Measurements from ENCODE around the gene TXNL4B.
A peak's percentile ranks its signal among the peaks of the same experiment; 100 is the strongest.
"Not testable (repeated sequence)": the region's sequence is repeated elsewhere in the genome, so short reads cannot be mapped to it uniquely, and the experiment has no call there.

The TXNL4B gene

DNA sequence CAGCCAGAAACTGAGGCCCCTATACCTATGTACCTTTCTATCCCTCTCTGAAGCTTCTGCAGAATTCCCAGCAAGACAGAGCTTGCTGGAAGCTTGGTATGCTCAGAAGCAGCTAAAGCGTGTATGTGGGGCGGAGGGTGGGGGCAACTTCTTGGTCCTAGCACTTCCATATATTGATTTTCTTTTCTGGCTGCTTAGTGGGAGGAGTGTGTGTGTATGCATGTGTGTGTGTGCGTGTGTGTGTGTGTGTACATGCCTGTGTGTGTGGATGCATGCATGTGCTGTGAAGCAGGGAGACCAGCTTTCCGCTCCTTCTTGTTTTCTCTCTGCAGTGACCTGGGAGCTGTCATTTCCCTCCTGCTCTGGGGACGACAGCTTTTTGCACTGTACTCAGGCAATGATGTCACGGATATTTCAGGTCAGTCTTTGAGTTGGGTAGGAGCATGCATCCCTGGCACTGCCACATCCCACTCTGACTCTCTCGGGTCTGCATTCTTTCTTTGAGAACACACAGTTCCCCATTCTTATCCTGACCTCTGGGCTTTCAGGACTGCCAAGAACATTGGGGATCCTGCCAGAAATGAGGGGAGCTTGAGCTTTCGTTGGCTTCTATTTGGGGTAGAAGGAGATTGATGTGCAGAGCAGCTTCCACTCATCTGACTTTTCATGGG lies 19.7 kb downstream of the TXNL4B start:
- no peak for DNase-seq (ENCODE audit: low spot score)

DNA sequence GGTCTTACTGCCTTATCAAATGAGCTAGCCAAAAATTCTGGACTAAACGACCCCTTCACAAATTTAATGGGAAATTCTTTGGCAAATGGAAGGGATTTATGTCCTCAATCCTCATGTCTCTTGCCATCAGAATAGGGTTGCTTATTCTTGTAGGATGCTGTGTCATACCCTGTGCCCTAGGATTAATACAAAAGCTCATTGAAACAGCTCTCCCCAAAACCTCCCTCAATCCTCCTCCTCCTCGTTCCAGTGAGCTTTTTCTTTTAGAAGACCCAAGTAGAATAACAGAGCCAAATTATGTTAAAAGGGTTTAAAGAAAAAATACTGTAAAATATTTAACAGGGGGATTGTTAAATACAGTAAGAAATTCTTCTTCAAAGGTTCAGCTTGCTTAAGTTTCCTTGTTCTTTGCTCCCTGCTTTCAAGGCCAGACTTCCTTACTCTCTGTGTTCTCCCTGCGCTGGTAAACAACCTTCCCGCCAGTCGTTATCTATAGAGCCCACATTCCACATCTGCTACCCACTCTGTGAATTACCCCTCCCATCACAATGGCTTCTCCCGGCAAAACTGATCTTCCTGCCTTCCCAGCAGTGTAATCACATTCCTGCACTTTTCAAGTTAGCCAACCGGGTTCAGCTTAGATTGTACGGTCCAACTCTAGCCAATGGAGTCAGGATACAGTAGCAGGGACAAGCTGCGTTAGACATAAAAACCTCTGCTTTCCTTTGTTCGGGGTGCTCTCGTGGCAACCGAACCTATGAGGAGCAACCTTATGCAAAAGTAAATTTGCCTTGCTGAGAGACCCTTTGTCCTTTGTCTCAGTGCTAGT lies 20.7 kb downstream of the TXNL4B start:
- DNase-seq (ENCODE audit: low spot score), result no peak

DNA sequence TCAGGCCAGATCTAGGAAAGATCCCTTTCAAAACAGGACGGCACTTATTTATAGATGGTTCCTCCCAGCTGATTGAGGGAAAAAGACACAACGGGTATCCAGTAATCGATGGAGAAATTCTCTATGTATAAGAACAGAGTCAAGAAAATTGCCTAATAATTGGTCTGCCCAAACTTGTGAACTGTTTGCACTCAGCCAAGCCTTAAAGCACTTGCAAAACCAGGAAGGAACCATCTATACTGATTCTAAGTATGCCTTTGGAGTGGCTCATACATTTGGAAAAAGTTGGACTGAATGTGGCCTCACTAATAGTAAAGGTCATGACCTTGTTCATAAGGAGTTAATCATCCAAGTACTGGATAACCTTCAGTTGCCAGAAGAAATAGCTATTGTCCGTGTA lies 24.5 kb downstream of the TXNL4B start:
- DNase-seq (ENCODE audit: low spot score), result no peak

DNA sequence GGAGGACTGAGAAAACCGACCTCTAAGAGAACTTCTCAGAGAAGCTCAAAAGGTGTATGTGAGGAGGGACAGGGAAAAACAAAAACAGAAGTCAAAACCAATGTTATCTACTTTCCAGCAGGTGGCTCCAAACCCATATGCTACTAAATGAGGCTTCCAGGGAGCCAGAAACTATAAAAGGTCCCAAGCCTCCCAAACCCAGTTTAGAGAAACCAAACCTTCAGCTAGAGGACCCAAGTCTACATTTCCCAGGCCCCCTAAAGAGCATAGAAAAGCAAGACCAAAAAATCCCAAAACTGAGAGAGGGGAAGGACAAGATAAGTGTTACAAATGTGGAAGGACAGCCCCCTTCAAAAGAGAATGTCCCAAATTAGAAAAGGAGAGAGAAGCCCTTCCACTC lies 26.7 kb downstream of the TXNL4B start:
- peak; percentile 6 for DNase-seq (ENCODE audit: low spot score)

DNA sequence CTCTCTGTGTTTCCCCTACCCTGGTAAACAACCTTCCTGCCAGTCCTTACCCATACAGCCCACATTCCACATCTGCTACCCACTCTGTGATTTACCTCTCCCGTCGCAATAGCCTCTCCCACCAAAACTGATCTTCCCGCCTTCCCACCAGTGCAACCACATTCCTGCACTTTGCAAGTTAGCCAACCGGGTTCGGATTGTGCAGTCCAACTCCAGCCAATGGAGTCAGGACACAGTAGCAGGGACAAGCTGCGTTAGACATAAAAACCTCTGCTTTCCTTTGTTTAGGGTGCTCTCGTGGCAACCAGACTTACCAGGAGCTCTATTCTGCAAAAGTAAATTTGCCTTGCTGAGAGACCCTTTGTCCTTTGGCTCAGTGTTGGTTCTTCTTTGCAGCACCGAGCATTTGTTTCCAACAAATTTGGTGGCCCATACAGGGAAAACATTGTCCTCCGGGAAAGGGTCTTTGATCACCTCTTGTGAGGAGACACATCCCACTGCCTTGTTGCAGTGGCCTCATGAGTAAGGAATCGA lies 29.0 kb downstream of the TXNL4B start:
- DNase-seq (ENCODE audit: low spot score), result no peak

DNA sequence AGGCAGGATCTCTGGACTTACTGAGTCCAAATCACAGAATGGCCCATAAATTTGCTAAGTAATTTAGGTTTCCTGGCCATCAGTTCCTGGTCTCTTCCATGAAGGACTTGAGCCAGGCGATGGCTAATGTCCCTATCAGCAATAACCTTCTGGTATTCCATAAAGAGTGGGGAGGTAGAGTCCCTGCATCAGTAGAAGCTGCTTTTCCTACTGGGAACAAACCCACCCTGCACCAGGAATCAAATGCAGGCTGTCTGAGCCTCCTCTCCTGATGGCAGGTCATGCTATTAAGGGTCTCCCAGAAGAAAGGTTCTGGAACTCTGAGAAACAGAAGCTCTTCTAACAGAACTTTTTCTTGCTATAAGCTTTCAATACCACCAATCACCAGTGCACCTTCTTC lies 31.9 kb downstream of the TXNL4B start:
- no peak for DNase-seq (ENCODE audit: low spot score)

DNA sequence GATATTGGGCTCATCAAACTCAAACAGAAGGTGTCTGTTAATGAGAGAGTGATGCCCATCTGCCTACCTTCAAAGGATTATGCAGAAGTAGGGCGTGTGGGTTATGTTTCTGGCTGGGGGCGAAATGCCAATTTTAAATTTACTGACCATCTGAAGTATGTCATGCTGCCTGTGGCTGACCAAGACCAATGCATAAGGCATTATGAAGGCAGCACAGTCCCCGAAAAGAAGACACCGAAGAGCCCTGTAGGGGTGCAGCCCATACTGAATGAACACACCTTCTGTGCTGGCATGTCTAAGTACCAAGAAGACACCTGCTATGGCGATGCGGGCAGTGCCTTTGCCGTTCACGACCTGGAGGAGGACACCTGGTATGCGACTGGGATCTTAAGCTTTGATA lies 33.0 kb downstream of the TXNL4B start:
- DNase-seq (ENCODE audit: low spot score), result no peak

DNA sequence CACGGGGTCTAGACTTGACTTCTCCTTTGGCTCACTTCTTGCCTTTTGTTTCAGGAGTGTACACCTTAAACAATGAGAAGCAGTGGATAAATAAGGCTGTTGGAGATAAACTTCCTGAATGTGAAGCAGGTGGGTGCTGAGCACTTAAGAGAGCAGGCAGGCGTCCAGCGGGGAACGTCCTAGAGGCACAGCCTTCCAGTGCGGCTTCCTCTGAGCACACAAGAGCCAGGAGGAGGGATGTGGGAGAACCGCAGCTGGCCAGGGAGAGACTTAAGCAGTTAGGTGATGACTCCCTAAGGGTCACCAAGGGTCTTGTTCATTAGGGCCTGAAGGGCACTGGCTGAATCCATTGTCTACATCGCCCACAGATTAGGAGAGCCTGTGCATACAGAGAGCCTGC lies 34.4 kb downstream of the TXNL4B start:
- DNase-seq (ENCODE audit: low spot score), result not testable (repeated sequence)

DNA sequence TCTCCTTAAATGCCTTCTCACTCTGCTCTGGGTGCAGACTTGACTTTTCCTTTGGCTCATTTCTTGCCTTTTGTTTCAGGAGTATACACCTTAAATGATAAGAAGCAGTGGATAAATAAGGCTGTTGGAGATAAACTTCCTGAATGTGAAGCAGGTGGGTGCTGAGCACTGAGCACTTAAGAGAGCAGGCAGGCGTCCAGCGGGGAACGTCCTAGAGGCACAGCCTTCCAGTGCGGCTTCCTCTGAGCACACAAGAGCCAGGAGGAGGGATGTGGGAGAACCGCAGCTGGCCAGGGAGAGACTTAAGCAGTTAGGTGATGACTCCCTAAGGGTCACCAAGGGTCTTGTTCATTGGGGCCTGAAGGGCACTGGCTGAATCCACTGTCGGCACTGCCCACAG lies 36.1 kb downstream of the TXNL4B start:
- not testable (repeated sequence) for DNase-seq (ENCODE audit: low spot score)

DNA sequence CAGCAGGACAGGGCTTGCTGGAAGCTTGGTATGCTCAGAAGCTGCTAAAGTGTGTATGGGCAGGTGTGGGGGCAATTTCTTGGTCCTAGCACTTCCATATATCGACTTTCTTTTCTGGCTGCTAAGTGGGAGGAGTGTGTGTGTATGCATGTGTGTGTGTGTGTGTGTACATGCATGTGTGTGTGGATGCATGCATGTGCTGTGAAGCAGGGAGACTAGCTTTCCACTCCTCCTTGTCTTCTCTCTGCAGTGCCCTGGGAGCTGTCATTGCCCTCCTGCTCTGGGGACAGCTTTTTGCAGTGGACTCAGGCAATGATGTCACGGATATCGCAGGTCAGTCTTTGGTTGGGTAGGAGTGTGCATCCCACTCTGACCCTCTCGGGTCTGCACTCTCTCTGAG lies 37.5 kb downstream of the TXNL4B start:
- DNase-seq (ENCODE audit: low spot score), result no peak

DNA sequence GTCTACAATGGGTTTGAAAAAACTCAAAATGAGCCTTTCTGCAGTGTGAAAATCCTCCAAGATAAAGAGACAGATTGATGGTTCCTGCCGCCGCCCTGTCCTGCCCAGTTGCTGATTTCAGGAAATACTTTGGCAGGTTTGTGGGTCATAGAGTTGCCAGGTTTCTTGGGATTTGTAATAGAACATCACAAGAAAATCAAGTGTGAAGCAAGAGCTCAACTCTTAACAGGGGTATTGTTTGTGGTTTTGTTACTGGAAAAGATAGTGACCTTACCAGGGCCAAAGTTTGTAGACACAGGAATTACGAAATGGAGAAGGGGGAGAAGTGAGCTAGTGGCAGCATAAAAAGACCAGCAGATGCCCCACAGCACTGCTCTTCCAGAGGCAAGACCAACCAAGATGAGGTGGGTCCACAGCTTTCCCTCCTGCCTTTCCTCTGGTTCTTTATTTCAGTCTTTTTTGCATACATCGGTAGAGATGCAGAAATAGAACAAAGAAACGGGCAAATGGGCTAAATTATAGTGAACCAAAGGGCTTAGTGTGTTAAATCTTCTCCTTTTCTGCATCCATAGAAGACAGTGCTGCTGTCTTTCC lies 39.1 kb downstream of the TXNL4B start, which contains the start of gene HP:
Gene HP (plus strand): TSS at position 252 of the 594 bp plus-strand sequence. CDS start 148 bp downstream, at position 400.
- DNase-seq (ENCODE audit: low spot score), result not testable (repeated sequence)

DNA sequence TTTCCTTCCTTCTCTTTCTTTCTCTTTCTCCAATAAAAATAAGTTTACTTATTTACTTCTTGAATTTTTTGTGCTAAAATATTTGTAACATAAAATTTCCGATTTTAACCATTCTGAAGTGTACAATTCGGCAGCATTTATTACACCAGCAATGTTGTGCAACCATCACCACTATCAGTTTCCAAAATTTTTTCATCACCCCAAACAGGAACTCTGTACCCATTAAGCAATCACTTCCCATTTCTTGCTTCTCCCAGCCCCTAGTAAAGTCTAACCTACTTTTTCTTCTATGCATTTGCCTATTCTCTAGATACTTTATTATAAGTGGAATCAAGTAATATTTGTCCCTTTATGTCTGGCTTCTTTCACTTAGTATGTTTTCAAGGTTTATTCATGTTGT lies 41.6 kb downstream of the TXNL4B start:
- no peak for DNase-seq (ENCODE audit: low spot score)

DNA sequence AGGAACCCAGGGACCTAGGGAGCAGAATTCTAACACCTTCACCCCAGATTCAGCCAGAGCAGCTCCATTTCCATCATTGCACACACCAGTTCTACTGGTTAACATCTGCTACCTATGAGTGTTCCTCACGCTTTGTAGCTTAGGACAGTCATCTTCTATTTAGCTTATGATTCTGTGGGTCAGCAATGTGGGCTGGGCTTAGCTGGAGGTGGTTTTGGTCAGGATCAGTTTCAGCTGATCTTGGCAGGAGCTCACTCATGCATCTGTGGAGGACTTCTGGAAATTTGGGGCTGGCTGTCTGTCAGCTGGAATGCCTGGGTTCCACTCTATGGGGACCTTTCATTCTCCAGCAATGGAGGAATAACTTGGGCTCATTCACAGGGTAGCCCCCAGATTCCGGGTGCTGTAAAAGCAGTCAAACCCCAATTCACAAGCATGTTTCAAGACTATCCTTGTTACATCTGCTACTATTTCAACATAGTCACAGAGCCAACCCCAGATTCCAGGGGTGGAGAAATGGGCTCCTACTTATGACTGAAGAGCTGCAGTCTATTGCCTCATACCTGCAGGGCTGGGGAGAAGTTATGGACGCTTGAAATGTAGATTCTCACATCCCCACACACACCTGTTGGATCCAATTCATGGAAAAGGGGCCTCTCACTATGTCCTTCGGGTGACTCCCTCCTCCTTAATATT lies 42.5 kb downstream of the TXNL4B start:
- no peak for DNase-seq (ENCODE audit: low spot score)

DNA sequence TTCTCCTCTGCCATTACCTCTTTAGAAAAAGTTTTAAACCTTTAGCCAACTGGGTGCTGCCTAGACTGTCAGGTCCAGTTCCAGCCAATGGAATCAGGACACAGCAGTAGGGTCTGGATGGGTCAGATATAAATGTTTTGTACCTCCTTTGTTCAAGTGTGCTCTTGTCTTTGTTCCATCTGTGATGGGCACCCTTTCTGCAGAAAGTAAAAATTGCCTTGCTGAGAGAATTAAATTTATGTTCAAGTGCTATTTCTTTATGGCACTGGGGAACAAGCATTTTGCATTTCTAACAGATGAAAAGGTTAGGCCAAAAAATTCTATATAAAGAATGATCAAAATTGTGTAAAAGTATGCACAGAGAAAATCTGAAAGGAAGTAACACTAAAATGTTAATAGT lies 44.3 kb downstream of the TXNL4B start:
- no peak for DNase-seq (ENCODE audit: low spot score)

DNA sequence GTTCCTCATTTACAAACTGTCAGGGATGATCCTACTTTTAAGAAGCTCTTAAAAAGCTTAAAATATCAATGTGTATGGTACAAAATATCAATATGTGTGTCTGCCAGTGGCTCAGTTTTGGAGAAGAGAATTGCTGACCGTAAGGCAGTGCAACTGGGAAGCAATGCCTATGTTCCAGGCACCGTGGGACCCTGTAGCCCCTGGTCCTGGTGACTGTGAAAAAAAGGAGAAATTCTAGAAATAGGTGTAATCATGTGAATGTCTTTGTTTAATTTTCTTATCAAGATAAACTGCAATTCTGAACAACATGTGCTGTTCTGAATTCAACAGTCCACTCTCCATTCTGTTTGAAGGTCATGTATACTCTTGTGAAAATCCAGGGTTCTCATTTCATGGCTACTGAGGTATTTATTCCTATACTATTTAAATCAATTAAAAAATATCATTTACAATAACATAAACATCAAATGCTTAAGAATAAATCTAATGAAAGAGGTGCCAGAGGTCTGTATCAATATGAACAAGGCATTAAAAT lies 48.5 kb downstream of the TXNL4B start:
- DNase-seq (ENCODE audit: low spot score), result no peak

DNA sequence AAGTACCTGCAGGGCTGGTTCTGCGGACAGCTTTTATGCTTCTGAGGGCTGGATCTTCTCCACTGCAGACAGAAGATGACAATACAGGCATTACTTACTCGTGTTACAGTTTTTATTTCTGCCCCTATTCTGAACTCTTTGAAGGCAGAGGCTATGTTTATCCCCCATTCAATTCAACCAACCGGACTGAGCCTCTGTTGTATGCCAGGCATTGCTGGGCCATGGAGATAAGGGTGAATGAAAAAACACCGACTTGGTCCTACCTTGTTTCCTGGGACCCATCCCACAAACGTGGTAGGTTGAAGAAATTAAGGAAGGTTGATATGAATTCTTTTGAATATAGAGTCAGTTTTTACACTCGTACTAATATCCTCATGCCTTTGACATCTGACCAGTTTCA lies 49.1 kb downstream of the TXNL4B start:
- DNase-seq (ENCODE audit: low spot score), result no peak

DNA sequence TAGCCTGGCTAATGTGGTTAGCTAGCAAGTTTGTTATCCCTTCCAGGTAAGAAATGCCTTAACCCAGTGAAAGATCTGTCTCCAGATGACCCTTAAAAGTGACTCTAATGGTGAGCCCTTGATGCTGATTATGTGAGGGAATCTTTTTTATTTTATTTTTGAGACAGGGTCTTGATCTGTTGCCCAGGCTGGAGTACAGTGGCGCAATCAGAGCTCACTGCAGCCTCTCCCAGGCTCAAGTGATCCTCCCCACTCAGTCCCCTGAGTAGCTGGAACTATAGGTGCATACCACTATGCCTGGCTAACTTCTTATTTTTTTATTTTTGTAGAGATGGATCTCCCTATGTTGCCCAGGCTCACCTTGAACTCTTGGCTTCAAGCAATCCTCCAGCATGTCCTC lies 49.9 kb downstream of the TXNL4B start:
- no peak for DNase-seq (ENCODE audit: low spot score)

DNA sequence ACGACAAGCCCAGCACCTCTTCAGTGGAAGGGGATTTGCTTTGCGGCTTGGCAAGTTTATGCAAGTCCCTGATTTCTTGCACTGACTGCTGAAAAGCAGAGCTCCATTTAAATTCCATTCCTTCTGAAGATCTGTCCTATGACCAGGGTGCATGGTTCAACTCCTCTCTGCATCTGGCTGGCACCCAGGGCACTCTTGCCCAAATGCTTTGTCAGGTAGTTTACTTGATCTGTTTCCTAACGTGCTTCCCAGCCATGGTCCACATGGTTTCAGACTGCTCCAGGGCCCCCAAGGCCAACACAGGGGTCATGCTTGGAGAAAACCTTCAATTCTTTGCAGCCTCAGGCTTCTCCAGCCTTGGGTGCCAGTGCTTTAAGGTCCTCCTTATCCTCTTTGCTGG lies 50.4 kb downstream of the TXNL4B start:
- no peak for DNase-seq (ENCODE audit: low spot score)

DNA sequence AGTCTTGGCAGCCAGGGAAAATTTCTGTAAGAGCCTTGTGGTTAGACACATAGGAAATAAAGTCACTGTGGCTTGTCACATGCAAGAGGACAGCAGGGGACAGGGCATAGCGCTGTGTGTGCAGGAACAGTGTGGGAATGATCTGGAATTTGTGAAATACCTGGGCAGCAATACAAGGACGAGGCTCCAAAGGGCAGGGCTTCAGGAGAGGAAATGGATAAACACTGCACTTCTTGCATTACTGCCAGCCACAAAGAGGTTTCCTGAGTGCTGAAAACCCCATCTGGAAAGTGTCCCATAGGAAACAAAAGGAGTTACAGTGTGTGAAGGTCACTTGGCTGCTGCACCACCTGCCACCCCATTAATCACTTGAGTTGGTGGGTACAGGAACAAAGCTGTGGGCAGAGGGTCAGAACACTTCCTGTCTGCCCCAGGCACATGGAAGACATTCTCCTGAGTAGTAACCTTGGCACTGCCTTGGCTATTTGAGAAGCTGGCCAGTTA lies 51.2 kb downstream of the TXNL4B start:
- DNase-seq (ENCODE audit: low spot score), result no peak

DNA sequence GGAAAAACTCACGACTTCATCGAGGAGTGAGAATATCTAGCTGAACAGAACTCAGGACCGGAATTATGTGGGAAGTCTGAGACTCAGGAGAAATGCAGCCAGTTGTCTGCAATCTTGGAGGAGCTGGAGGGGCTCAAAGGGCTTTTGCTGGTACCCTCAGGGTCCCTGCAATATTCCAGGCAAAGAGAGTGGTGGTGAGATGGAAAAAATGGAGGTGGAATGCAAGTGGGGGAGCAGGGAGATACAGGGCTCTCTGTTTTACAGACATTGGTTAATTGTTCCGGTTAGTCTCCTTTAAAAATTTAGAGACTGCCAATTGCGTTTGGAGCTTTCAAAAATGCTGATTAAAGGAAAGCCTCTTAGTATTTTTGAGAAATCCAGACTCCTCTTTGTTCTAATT lies 57.3 kb downstream of the TXNL4B start:
- no peak for DNase-seq (ENCODE audit: low spot score)

Data from CD4-positive, alpha-beta T cell treated with Interleukin-15 for 4 hours (primary cell).